HCT116 (cell line): ENCODE data around the gene NELL1. TPM values are rescaled to one million over a fixed set of nuclear protein-coding genes. Genes with fewer than 3 reads are reported as not detected.
A peak's percentile ranks its signal among the peaks of the same experiment; 100 is the strongest.

Experiments used
- ATAC-seq: fragments of 200-7000 bp; cut with Tn5 transposase; 2 replicates; pipeline ENCODE4 v1.9.1; 2020; ENCODE audit warnings: mild to moderate bottlenecking, moderate library complexity
- BruUV-seq: library from RNA; stranded (reverse); fragments of 400-500 nt; replicated peaks from 2 replicates; lab custom pipeline; 2021; lab: Mats Ljungman, UMichigan
- CTCF ChIA-PET: fragments of 300-600 bp; sonication (Branson Sonifier 250); formaldehyde crosslinking; loops from one replicate; lab custom pipeline; 2021; ENCODE audit warnings: antibody characterized with exemption; lab: Charles Lee
- POLR2A ChIA-PET: fragments of 300-600, 350-600 bp; sonication (Branson Sonifier 250); formaldehyde crosslinking; loops from one replicate; lab custom pipeline; 2021; ENCODE audit warnings: antibody characterized with exemption; lab: Charles Lee
- RAD21 ChIA-PET, 2 experiments: fragments of 300-600 bp; sonication (Branson Sonifier 250); formaldehyde crosslinking; loops; one replicate each; lab custom pipeline; 2023; ENCODE audit warnings: low total read pairs in 2 of 2; ENCODE audit not compliant: uncharacterized antibody in 2 of 2, unreplicated experiment in 2 of 2, low non-redundant PET in 1 of 2; lab: Charles Lee
- DNase-seq: peaks from one replicate; pipeline ENCODE4 v3.0.0-alpha.2; 2010; ENCODE audit warnings: low read depth, low spot score
- H2AFZ ChIP-seq: fragments of 200-600 bp; shearing (Covaris generic), sonication (generic); 2 replicates; pipeline ENCODE4 v1.6.1; 2017; ENCODE audit warnings: low read depth, mixed run types, mixed read lengths, antibody characterized with exemption, low read length; ENCODE audit not compliant: poor library complexity, severe bottlenecking
- H3K27ac ChIP-seq: 2 replicates; pipeline ENCODE4 v1.5.1; 2012; ENCODE audit warnings: low read depth, low read length
- H3K27me3 ChIP-seq: fragments of 200-600 bp; sonication (generic); 2 replicates; pipeline ENCODE4 v1.6.1; 2016; ENCODE audit warnings: mixed run types, low read length, mixed read lengths; ENCODE audit not compliant: insufficient read depth
- H3K36me3 ChIP-seq, 2 experiments: fragments of 200-500 bp in 1 of 2; fragments of 200-600 bp in 1 of 2; sonication (Bioruptor generic) in 1 of 2; sonication (generic) in 1 of 2; 2 replicates each; pipeline versions ENCODE4 v1.5.1 to v1.6.1; 2014 to 2016; ENCODE audit warnings: low read length in 2 of 2, inconsistent platforms in 1 of 2, mixed read lengths in 1 of 2, mixed run types in 1 of 2; ENCODE audit not compliant: insufficient read depth in 2 of 2, control insufficient read depth in 1 of 2
- H3K4me1 ChIP-seq, 2 experiments: fragments of 200-600 bp in 1 of 2; sonication (generic) in 1 of 2; 2 replicates each; pipeline versions ENCODE4 v1.5.1 to v1.6.1; 2012 to 2017; ENCODE audit warnings: low read length in 2 of 2, inconsistent platforms in 1 of 2, mild to moderate bottlenecking in 1 of 2, mixed read lengths in 1 of 2, mixed run types in 1 of 2, moderate library complexity in 1 of 2; ENCODE audit not compliant: insufficient read depth in 2 of 2, control insufficient read depth in 1 of 2
- H3K4me2 ChIP-seq: fragments of 200-600 bp; sonication (generic); 2 replicates; pipeline ENCODE4 v1.6.1; 2017; ENCODE audit warnings: mixed run types, low read length, mixed read lengths
- H3K4me3 ChIP-seq, 2 experiments: fragments of 200-600 bp in 1 of 2; sonication (generic) in 1 of 2; replicated peaks in 1 of 2; 2 replicates each; pipeline ENCODE4 v1.5.1; 2011 to 2016; ENCODE audit warnings: low read length in 2 of 2, control low read depth in 1 of 2, low read depth in 1 of 2, mild to moderate bottlenecking in 1 of 2, mixed read lengths in 1 of 2, mixed run types in 1 of 2
- H3K79me2 ChIP-seq: fragments of 200-600 bp; sonication (generic); 2 replicates; pipeline ENCODE4 v1.6.1; 2017; ENCODE audit warnings: mild to moderate bottlenecking, mixed run types, low read length, moderate library complexity, mixed read lengths; ENCODE audit not compliant: insufficient read depth
- H3K9ac ChIP-seq: fragments of 200-600 bp; sonication (generic); 2 replicates; pipeline ENCODE4 v1.6.1; 2016; ENCODE audit warnings: low read length, mixed read lengths
- H3K9me2 ChIP-seq: fragments of 200-600 bp; sonication (generic), shearing (Covaris generic); 2 replicates; pipeline ENCODE4 v1.6.1; 2017; ENCODE audit warnings: mixed run types, mild to moderate bottlenecking, moderate library complexity; ENCODE audit not compliant: insufficient read depth
- H3K9me3 ChIP-seq, 2 experiments: fragments of 200-500 bp in 1 of 2; fragments of 200-600 bp in 1 of 2; sonication (Bioruptor generic) in 1 of 2; sonication (generic) in 1 of 2; 2 replicates each; pipeline ENCODE4 v1.6.1; 2014 to 2017; ENCODE audit warnings: low read length in 2 of 2, mixed read lengths in 2 of 2, inconsistent platforms in 1 of 2, low read depth in 1 of 2, mild to moderate bottlenecking in 1 of 2, mixed run types in 1 of 2, moderate library complexity in 1 of 2; ENCODE audit not compliant: control insufficient read depth in 1 of 2, insufficient read depth in 1 of 2
- H4K20me1 ChIP-seq: fragments of 200-600 bp; sonication (generic), shearing (Covaris generic); 2 replicates; pipeline ENCODE4 v1.6.1; 2017; ENCODE audit warnings: mixed run types, mild to moderate bottlenecking, moderate library complexity; ENCODE audit not compliant: insufficient read depth
- CEBPB ChIP-seq: IDR thresholded peaks from 2 replicates; pipeline ENCODE4 v1.6.1; 2012; ENCODE audit warnings: low read depth
- EZH2 ChIP-seq: fragments of 200-600 bp; sonication (generic); IDR thresholded peaks from 2 replicates; pipeline ENCODE4 v1.6.1; 2017; ENCODE audit warnings: antibody characterized with exemption, mixed run types
- FOSL1 ChIP-seq: IDR thresholded peaks from 2 replicates; pipeline ENCODE4 v1.6.1; 2012; ENCODE audit warnings: low read depth
- POLR2A ChIP-seq: IDR thresholded peaks from 2 replicates; pipeline ENCODE4 v1.7.0; 2011; ENCODE audit warnings: borderline replicate concordance; ENCODE audit not compliant: insufficient read depth, insufficient read length; ENCODE audit errors: extremely low read depth
- SP1 ChIP-seq: IDR thresholded peaks from 2 replicates; pipeline ENCODE4 v1.6.1; 2012; ENCODE audit warnings: low read depth
- intact Hi-C: fragments of 100-400 bp; cut with micrococcal nuclease; formaldehyde crosslinking; loops from 2 replicates; pipeline ENCODE4 v1.10.0; 2022
- total RNA-seq: library from RNA; stranded (reverse); gene quantifications from one replicate; pipeline ENCODE4 v1.2.1, GENCODE V29; 2021; ENCODE audit not compliant: unreplicated experiment
- TF ChIP-seq, protein P1 (sequence below): IDR thresholded peaks from 2 replicates; pipeline ENCODE4 v1.6.1; 2011; ENCODE audit warnings: mild to moderate bottlenecking, low read length, moderate library complexity; ENCODE audit not compliant: insufficient replicate concordance; ENCODE audit errors: extremely low read depth
- TF ChIP-seq, protein P2 (sequence below): IDR thresholded peaks from 2 replicates; pipeline ENCODE4 v1.6.1; 2012
- TF ChIP-seq, protein P3 (sequence below), 3 experiments: fragments of 200-600 bp in 1 of 3; sonication (generic) in 1 of 3; IDR thresholded peaks in 2 of 3; conservative IDR thresholded peaks in 1 of 3; 2 replicates each; pipeline ENCODE4 v1.5.1; 2012 to 2017; ENCODE audit warnings: low read depth in 2 of 3, low read length in 2 of 3, antibody characterized with exemption in 1 of 3, borderline replicate concordance in 1 of 3, control low read depth in 1 of 3, mild to moderate bottlenecking in 1 of 3, mixed read lengths in 1 of 3, mixed run types in 1 of 3, moderate library complexity in 1 of 3; ENCODE audit not compliant: insufficient read depth in 1 of 3

The NELL1 gene
- total RNA-seq, 1 experiment from 2014 or later: not detected

DNA sequence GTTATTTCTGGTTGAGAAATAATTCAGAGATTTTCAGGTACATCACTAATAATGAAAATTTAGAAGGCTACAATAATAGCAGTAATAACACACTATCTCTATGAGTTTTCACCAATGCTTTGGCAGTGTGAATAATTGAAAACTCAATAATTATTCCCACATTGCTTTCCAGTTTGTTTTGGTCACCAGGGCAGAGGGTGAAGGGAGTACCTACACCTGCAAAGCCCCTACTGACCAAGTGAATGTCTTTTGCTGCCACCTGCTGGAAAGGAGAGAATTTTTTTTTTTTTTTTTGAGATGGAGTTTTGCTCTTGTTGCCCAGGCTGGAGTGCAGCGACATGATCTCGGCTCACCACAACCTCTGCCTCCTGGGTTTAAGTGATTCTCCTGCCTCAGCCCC is 3.2 kb downstream of the NELL1 start:
- H2AFZ ChIP-seq: no peak overlapping the region
- no peak overlapping the region for H3K27ac ChIP-seq
- no peak overlapping the region for H3K4me3 ChIP-seq
- intact Hi-C loops: loop anchor here (1.0 kb wide), 2 partner anchors 24 to 544 kb away; no protein-coding TSS in a partner anchor
- DNase-seq: peak; percentile 6
- no peaks in the 10 kb centered on the region for H3K9me2 ChIP-seq
- CTCF ChIA-PET: interaction anchor here (1.2 kb wide), 1 partner anchor 544 kb away, joined by 3 read pairs; no protein-coding TSS in a partner anchor
- H3K79me2 ChIP-seq: no peaks in the 10 kb centered on the region
- H3K36me3 ChIP-seq: no peaks in the 10 kb centered on the region
- no peak overlapping the region for H3K9ac ChIP-seq
- H3K4me2 ChIP-seq: no peak overlapping the region
- H3K9me3 ChIP-seq: no peaks in the 10 kb centered on the region
- H3K4me1 ChIP-seq: no peaks in the 10 kb centered on the region
- TF ChIP-seq, protein P1, sequence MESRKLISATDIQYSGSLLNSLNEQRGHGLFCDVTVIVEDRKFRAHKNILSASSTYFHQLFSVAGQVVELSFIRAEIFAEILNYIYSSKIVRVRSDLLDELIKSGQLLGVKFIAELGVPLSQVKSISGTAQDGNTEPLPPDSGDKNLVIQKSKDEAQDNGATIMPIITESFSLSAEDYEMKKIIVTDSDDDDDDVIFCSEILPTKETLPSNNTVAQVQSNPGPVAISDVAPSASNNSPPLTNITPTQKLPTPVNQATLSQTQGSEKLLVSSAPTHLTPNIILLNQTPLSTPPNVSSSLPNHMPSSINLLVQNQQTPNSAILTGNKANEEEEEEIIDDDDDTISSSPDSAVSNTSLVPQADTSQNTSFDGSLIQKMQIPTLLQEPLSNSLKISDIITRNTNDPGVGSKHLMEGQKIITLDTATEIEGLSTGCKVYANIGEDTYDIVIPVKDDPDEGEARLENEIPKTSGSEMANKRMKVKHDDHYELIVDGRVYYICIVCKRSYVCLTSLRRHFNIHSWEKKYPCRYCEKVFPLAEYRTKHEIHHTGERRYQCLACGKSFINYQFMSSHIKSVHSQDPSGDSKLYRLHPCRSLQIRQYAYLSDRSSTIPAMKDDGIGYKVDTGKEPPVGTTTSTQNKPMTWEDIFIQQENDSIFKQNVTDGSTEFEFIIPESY: no peak
- TF ChIP-seq POLR2A: no peak
- no peak for TF ChIP-seq FOSL1
- no peak for TF ChIP-seq CEBPB
- TF ChIP-seq, protein P2, sequence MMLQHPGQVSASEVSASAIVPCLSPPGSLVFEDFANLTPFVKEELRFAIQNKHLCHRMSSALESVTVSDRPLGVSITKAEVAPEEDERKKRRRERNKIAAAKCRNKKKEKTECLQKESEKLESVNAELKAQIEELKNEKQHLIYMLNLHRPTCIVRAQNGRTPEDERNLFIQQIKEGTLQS: no peak
- TF ChIP-seq SP1: no peak
- no peak for TF ChIP-seq EZH2
- TF ChIP-seq, protein P3, sequence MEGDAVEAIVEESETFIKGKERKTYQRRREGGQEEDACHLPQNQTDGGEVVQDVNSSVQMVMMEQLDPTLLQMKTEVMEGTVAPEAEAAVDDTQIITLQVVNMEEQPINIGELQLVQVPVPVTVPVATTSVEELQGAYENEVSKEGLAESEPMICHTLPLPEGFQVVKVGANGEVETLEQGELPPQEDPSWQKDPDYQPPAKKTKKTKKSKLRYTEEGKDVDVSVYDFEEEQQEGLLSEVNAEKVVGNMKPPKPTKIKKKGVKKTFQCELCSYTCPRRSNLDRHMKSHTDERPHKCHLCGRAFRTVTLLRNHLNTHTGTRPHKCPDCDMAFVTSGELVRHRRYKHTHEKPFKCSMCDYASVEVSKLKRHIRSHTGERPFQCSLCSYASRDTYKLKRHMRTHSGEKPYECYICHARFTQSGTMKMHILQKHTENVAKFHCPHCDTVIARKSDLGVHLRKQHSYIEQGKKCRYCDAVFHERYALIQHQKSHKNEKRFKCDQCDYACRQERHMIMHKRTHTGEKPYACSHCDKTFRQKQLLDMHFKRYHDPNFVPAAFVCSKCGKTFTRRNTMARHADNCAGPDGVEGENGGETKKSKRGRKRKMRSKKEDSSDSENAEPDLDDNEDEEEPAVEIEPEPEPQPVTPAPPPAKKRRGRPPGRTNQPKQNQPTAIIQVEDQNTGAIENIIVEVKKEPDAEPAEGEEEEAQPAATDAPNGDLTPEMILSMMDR (IDR thresholded peaks at IDR 0.05 in 2 of 3, conservative IDR thresholded peaks at IDR 0.05 in 1 of 3; ENCODE audit: borderline replicate concordance in 1 of 3, insufficient read depth in 1 of 3, low read depth in 2 of 3, low read length in 2 of 3): peak in 2 of 3 experiments; percentile 33; a peak in 2 of 6 replicates
- no peaks in the 10 kb centered on the region for H4K20me1 ChIP-seq
- POLR2A ChIA-PET: no interaction called here
- no TSS peak for BruUV-seq
- ATAC-seq: peak; percentile 72
- peaks cover 7% of the 10 kb centered on the region; the same call in 1 of the 2 replicates for H3K27me3 ChIP-seq
- RAD21 ChIA-PET: no interaction called here
